Right cardiac atrium (tissue), 5 donors: Measurements from ENCODE around the gene PDE4D. TPM values are rescaled to one million over a fixed set of nuclear protein-coding genes. Genes with fewer than 3 reads are reported as not detected.

ENCODE experiments used
- ATAC-seq, 2 donors: fragments of 200-7000 bp; cut with Tn5 transposase; one replicate each; pipeline versions ENCODE4 v1.8.0 to v1.9.1; 2020; ENCODE audit warnings: moderate library complexity in 2 of 2, mild to moderate bottlenecking in 1 of 2
- DNase-seq, 3 donors: peaks; one replicate each; pipeline ENCODE4 v3.0.0-alpha.2; 2020
- H3K27ac ChIP-seq: one replicate; pipeline ENCODE4 v1.5.1; 2013; ENCODE audit warnings: mild to moderate bottlenecking, low read length, control low read depth, moderate library complexity
- H3K27me3 ChIP-seq: one replicate; pipeline ENCODE4 v1.6.1; 2013; ENCODE audit not compliant: control insufficient read depth, insufficient read depth
- H3K4me1 ChIP-seq: one replicate; pipeline ENCODE4 v1.6.1; 2013; ENCODE audit warnings: low read length; ENCODE audit not compliant: control insufficient read depth, insufficient read depth
- H3K4me3 ChIP-seq: one replicate; pipeline ENCODE4 v1.5.1; 2013; ENCODE audit warnings: low read length, control low read depth
- H3K9me3 ChIP-seq: one replicate; pipeline ENCODE4 v1.6.1; 2013; ENCODE audit warnings: low read length; ENCODE audit not compliant: control insufficient read depth
- WGBS: extraction: QIAGEN DNeasy Blood & Tissue Kit; methylation state at CpG from one replicate; pipeline ENCODE4 v1.1.7; 2013; 5-methylcytosine and 5-hydroxymethylcytosine counted together
- intact Hi-C, 4 donors: fragments of 100-400 bp; cut with DNase I; formaldehyde crosslinking; loops; one replicate each; pipeline versions ENCODE4 v1.11.0 to v1.14.0; 2022 to 2023
- polyA plus RNA-seq: library from polyadenylated mRNA; stranded (reverse); fragments of 200-250 nt; gene quantifications from one replicate; pipeline ENCODE4 v1.2.3, GENCODE V29; 2013
- total RNA-seq, 4 donors: library from RNA; stranded (reverse); fragmentation: NEBNext Ultra II Directional; extraction: Animal tissue kit (Norgen Biotek cat#: 25700); gene quantifications; one replicate each; pipeline ENCODE4 v1.2.1, GENCODE V29; 2021
- donor health status: healthy with polysubstance abuse.
- donor health status: DM: no; HTN: yes; CAD: no.
- donor health status: DM: no; HTN: no; CAD: no.
- donor health status: DM: no; HTN: yes; CAD: no; lungs with severe emphysema.
- donor health status: DM: yes; HTN: yes; CAD: no.

PDE4D gene
- total and polyA plus RNA-seq, 5 donors: 13.2 to 104 (median 38.8) TPM

- DNase-seq (no peak), ATAC-seq (no peak)
- Histone ChIP-seq H3K27me3 (no peaks in the 10 kb centered on the region), H3K4me1 (no peaks in the 10 kb centered on the region), H3K27ac (no peak overlapping the region), H3K4me3 (no peak overlapping the region), H3K9me3 (no peaks in the 10 kb centered on the region)
- 85% methylated on average over 4 of the region's 4 CpGs for WGBS
- intact Hi-C loops: no loop called here
Measured at GRCh38 chr5:59257488-59258400, 635.8 kb downstream of the PDE4D start.

GRCh38 chr5:59256331-59256730, 637.2 kb downstream of the PDE4D start:
- Histone ChIP-seq H3K4me1 (no peaks in the 10 kb centered on the region), H3K27me3 (no peaks in the 10 kb centered on the region), H3K9me3 (no peaks in the 10 kb centered on the region), H3K27ac (no peak overlapping the region), H3K4me3 (no peak overlapping the region)
- DNase-seq (no peak), ATAC-seq (no peak)
- WGBS: 23% methylated on average over 3 of the region's 3 CpGs
- intact Hi-C loops: no loop called here

GRCh38 chr5:59254055-59254687, 639.4 kb downstream of the PDE4D start:
- intact Hi-C loops: no loop called here
- no peak overlapping the region for H3K27ac ChIP-seq

GRCh38 chr5:59253625-59254024, 639.9 kb downstream of the PDE4D start:
- Histone ChIP-seq H3K4me1 (no peaks in the 10 kb centered on the region), H3K27me3 (no peaks in the 10 kb centered on the region), H3K27ac (no peak overlapping the region), H3K4me3 (no peak overlapping the region), H3K9me3 (no peaks in the 10 kb centered on the region)
- no peak for DNase-seq
- intact Hi-C loops: no loop called here
- ATAC-seq: no peak
- WGBS: 71% methylated on average over 1 of the region's 1 CpG

More at GRCh38 chr5:59254055-59254687, 639.4 kb downstream of the PDE4D start:
- DNase-seq (no peak), ATAC-seq (no peak)
- 93% methylated on average over 2 of the region's 2 CpGs for WGBS
- Histone ChIP-seq H3K27me3 (no peaks in the 10 kb centered on the region), H3K4me1 (no peaks in the 10 kb centered on the region), H3K9me3 (no peaks in the 10 kb centered on the region), H3K4me3 (no peak overlapping the region)

GRCh38 chr5:59251627-59252026, 641.9 kb downstream of the PDE4D start:
- Histone ChIP-seq H3K4me3 (no peak overlapping the region), H3K27me3 (no peaks in the 10 kb centered on the region), H3K9me3 (no peaks in the 10 kb centered on the region), H3K4me1 (peaks cover 3% of the 10 kb centered on the region), H3K27ac (no peak overlapping the region)
- no peak for ATAC-seq
- DNase-seq: no peak
- intact Hi-C loops: no loop called here
- WGBS: 81% methylated on average over 3 of the region's 3 CpGs

- H3K27ac ChIP-seq: no peak overlapping the region
- intact Hi-C loops: no loop called here
- no peak overlapping the region for H3K4me3 ChIP-seq
- WGBS: 96% methylated on average over 2 of the region's 2 CpGs
- no peaks in the 10 kb centered on the region for H3K27me3 ChIP-seq
- DNase-seq (no peak), ATAC-seq (no peak)
- peaks cover 8% of the 10 kb centered on the region for H3K4me1 ChIP-seq
- no peaks in the 10 kb centered on the region for H3K9me3 ChIP-seq
Measured at GRCh38 chr5:59249726-59250125, 643.8 kb downstream of the PDE4D start.

- Histone ChIP-seq H3K27ac (no peak overlapping the region), H3K9me3 (no peaks in the 10 kb centered on the region), H3K27me3 (no peaks in the 10 kb centered on the region), H3K4me3 (no peak overlapping the region), H3K4me1 (peaks cover 8% of the 10 kb centered on the region)
- intact Hi-C loops: no loop called here
- ATAC-seq: no peak
- DNase-seq: no peak
Measured at GRCh38 chr5:59249160-59249559, 644.4 kb downstream of the PDE4D start.

GRCh38 chr5:59246882-59247281, 646.6 kb downstream of the PDE4D start:
- no peaks in the 10 kb centered on the region for H3K27me3 ChIP-seq
- H3K9me3 ChIP-seq: no peaks in the 10 kb centered on the region
- peaks cover 9% of the 10 kb centered on the region for H3K4me1 ChIP-seq
- DNase-seq (no peak), ATAC-seq (no peak)
- no peak overlapping the region for H3K27ac ChIP-seq
- no peak overlapping the region for H3K4me3 ChIP-seq
- intact Hi-C loops: no loop called here

GRCh38 chr5:59246145-59246869, 647.2 kb downstream of the PDE4D start:
- peaks cover 9% of the 10 kb centered on the region for H3K4me1 ChIP-seq
- WGBS: 54% methylated on average over 3 of the region's 3 CpGs
- H3K27me3 ChIP-seq: no peaks in the 10 kb centered on the region
- DNase-seq (no peak), ATAC-seq (no peak)
- H3K9me3 ChIP-seq: no peaks in the 10 kb centered on the region
- no peak overlapping the region for H3K27ac ChIP-seq
- no peak overlapping the region for H3K4me3 ChIP-seq
- intact Hi-C loops: no loop called here

- intact Hi-C loops: no loop called here
- peaks cover 12% of the 10 kb centered on the region for H3K4me1 ChIP-seq
- no peaks in the 10 kb centered on the region for H3K27me3 ChIP-seq
- DNase-seq: no peak
- H3K27ac ChIP-seq: peak overlapping the region; percentile 45
- ATAC-seq: no peak
- H3K4me3 ChIP-seq: no peak overlapping the region
- WGBS: 14% methylated on average over 3 of the region's 3 CpGs
- H3K9me3 ChIP-seq: no peaks in the 10 kb centered on the region
Measured at GRCh38 chr5:59245198-59245597, 648.3 kb downstream of the PDE4D start.

GRCh38 chr5:59241552-59241951, 652.0 kb downstream of the PDE4D start:
- Histone ChIP-seq H3K4me1 (peaks cover 12% of the 10 kb centered on the region), H3K9me3 (no peaks in the 10 kb centered on the region), H3K27me3 (no peaks in the 10 kb centered on the region), H3K27ac (no peak overlapping the region), H3K4me3 (no peak overlapping the region)
- WGBS: 32% methylated on average over 1 of the region's 1 CpG
- ATAC-seq (no peak), DNase-seq (no peak)
- intact Hi-C loops: no loop called here
